ENCODE results near the gene RASD1.

Gene RASD1

DNA sequence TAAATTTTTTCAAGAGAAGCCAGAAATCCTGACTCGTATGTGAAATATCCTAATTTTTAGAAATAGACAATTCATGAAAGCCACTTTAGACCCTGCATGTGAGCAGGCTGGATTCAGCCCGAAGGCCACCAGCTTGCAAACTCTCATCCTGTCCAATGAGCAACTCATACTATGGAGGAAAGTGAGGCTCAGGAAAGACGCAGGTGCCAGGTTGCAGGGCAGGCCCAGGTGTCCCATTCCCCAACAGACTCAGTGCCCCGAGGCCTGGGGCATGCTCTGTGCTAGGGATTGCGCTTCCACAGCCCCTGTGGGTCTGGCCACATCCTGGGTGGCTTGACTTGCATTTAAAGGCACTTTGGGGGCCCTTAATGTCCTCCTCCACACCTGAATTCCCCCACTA lies 16.7 kb upstream of the RASD1 start:
- Histone ChIP-seq H4K91ac (ENCODE audit: low read depth, low read length) (no peak overlapping the region), H3K9me3 (ENCODE audit: insufficient read depth, low read depth, low read length) (peaks cover 4% of the 10 kb centered on the region), H3K4me3 (ENCODE audit: low read depth, low read length) (no peak overlapping the region), H3K14ac (ENCODE audit: low read length) (no peak overlapping the region), H2AK5ac (ENCODE audit: low read length) (no peak overlapping the region), H2BK5ac (ENCODE audit: low read depth, low read length, poor library complexity) (no peak overlapping the region), H3K79me1 (ENCODE audit: low read length) (no peaks in the 10 kb centered on the region), H3K27ac (ENCODE audit: low read depth, low read length) (no peak overlapping the region), H2BK12ac (ENCODE audit: low read length) (no peak overlapping the region), H3K9ac (ENCODE audit: low read length) (no peak overlapping the region), H4K8ac (ENCODE audit: low read depth, low read length) (no peak overlapping the region), H3K4ac (ENCODE audit: low read depth, low read length) (no peak overlapping the region), H4K12ac (ENCODE audit: low read depth, low read length) (no peak overlapping the region), H2BK120ac (ENCODE audit: insufficient read depth, low read length, poor library complexity) (no peak overlapping the region), H3K18ac (ENCODE audit: low read length) (no peak overlapping the region), H3K79me2 (ENCODE audit: control insufficient read depth, insufficient read depth, low read length, poor library complexity) (no peaks in the 10 kb centered on the region), H3K36me3 (ENCODE audit: control insufficient read depth in 1 of 2, insufficient read depth in 2 of 2, low read length in 2 of 2) (no peaks in the 10 kb centered on the region), H3K4me2 (ENCODE audit: low read length) (no peak overlapping the region), H3K4me1 (ENCODE audit: control insufficient read depth in 1 of 2, insufficient read depth in 2 of 2, low read length in 2 of 2) (peaks cover 3 to 15% of the 10 kb centered on the region in 2 experiments), H3K23ac (ENCODE audit: low read length) (no peak overlapping the region), H3K27me3 (ENCODE audit: insufficient read depth, low read length) (no peaks in the 10 kb centered on the region), H2AFZ (ENCODE audit: insufficient read depth, low read length, poor library complexity) (no peak overlapping the region)
- DNase-seq: no peak
- no CpG with 5 or more reads among the region's 5 CpGs for WGBS (ENCODE audit: extremely low coverage, insufficient coverage, insufficient read length)

GRCh38 chr17:17511881-17512858 lies 16.0 kb upstream of the RASD1 start:
- H4K8ac ChIP-seq (ENCODE audit: low read depth, low read length): no peak overlapping the region
- no peaks in the 10 kb centered on the region for H3K36me3 ChIP-seq (ENCODE audit: control insufficient read depth in 1 of 2, insufficient read depth in 2 of 2, low read length in 2 of 2)

GRCh38 chr17:17511293-17511741 lies 15.1 kb upstream of the RASD1 start:
- Histone ChIP-seq H3K18ac (ENCODE audit: low read length) (no peak overlapping the region), H2AFZ (ENCODE audit: insufficient read depth, low read length, poor library complexity) (no peak overlapping the region), H2BK12ac (ENCODE audit: low read length) (no peak overlapping the region), H3K4ac (ENCODE audit: low read depth, low read length) (no peak overlapping the region), H4K8ac (ENCODE audit: low read depth, low read length) (no peak overlapping the region), H3K79me2 (ENCODE audit: control insufficient read depth, insufficient read depth, low read length, poor library complexity) (no peaks in the 10 kb centered on the region), H2AK5ac (ENCODE audit: low read length) (no peak overlapping the region), H3K36me3 (ENCODE audit: control insufficient read depth in 1 of 2, insufficient read depth in 2 of 2, low read length in 2 of 2) (no peaks in the 10 kb centered on the region), H3K27me3 (ENCODE audit: insufficient read depth, low read length) (no peaks in the 10 kb centered on the region), H3K4me3 (ENCODE audit: low read depth, low read length) (no peak overlapping the region), H2BK5ac (ENCODE audit: low read depth, low read length, poor library complexity) (no peak overlapping the region), H3K23ac (ENCODE audit: low read length) (no peak overlapping the region), H3K4me2 (ENCODE audit: low read length) (no peak overlapping the region), H4K91ac (ENCODE audit: low read depth, low read length) (no peak overlapping the region), H3K79me1 (ENCODE audit: low read length) (no peaks in the 10 kb centered on the region), H3K9ac (ENCODE audit: low read length) (no peak overlapping the region), H3K9me3 (ENCODE audit: insufficient read depth, low read depth, low read length) (peaks cover 4% of the 10 kb centered on the region), H3K4me1 (ENCODE audit: control insufficient read depth in 1 of 2, insufficient read depth in 2 of 2, low read length in 2 of 2) (peaks cover 3 to 15% of the 10 kb centered on the region in 2 experiments), H3K14ac (ENCODE audit: low read length) (no peak overlapping the region), H2BK120ac (ENCODE audit: insufficient read depth, low read length, poor library complexity) (no peak overlapping the region), H3K27ac (ENCODE audit: low read depth, low read length) (no peak overlapping the region), H4K12ac (ENCODE audit: low read depth, low read length) (no peak overlapping the region)
- no CpG with 5 or more reads among the region's 12 CpGs for WGBS (ENCODE audit: extremely low coverage, insufficient coverage, insufficient read length)
- DNase-seq: no peak

More at GRCh38 chr17:17511881-17512858, 16.0 kb upstream of the RASD1 start:
- H4K91ac ChIP-seq (ENCODE audit: low read depth, low read length): no peak overlapping the region
- peak; percentile 12 to 14 for DNase-seq
- no peak overlapping the region for H3K27ac ChIP-seq (ENCODE audit: low read depth, low read length)
- H2BK120ac ChIP-seq (ENCODE audit: insufficient read depth, low read length, poor library complexity): no peak overlapping the region
- H2BK5ac ChIP-seq (ENCODE audit: low read depth, low read length, poor library complexity): no peak overlapping the region
- no peak overlapping the region for H3K23ac ChIP-seq (ENCODE audit: low read length)
- H3K4ac ChIP-seq (ENCODE audit: low read depth, low read length): no peak overlapping the region
- H3K18ac ChIP-seq (ENCODE audit: low read length): no peak overlapping the region
- no peak overlapping the region for H3K9ac ChIP-seq (ENCODE audit: low read length)
- H3K79me2 ChIP-seq (ENCODE audit: control insufficient read depth, insufficient read depth, low read length, poor library complexity): no peaks in the 10 kb centered on the region
- no peak overlapping the region for H2AK5ac ChIP-seq (ENCODE audit: low read length)
- H4K12ac ChIP-seq (ENCODE audit: low read depth, low read length): no peak overlapping the region
- H3K9me3 ChIP-seq (ENCODE audit: insufficient read depth, low read depth, low read length): peaks cover 4% of the 10 kb centered on the region
- WGBS (ENCODE audit: extremely low coverage, insufficient coverage, insufficient read length): no CpG with 5 or more reads among the region's 29 CpGs
- peaks cover 3 to 15% of the 10 kb centered on the region in 2 experiments for H3K4me1 ChIP-seq (ENCODE audit: control insufficient read depth in 1 of 2, insufficient read depth in 2 of 2, low read length in 2 of 2)
- no peak overlapping the region for H3K14ac ChIP-seq (ENCODE audit: low read length)
- no peaks in the 10 kb centered on the region for H3K27me3 ChIP-seq (ENCODE audit: insufficient read depth, low read length)
- H3K4me2 ChIP-seq (ENCODE audit: low read length): no peak overlapping the region
- H3K79me1 ChIP-seq (ENCODE audit: low read length): no peaks in the 10 kb centered on the region
- no peak overlapping the region for H2AFZ ChIP-seq (ENCODE audit: insufficient read depth, low read length, poor library complexity)
- no peak overlapping the region for H2BK12ac ChIP-seq (ENCODE audit: low read length)
- H3K4me3 ChIP-seq (ENCODE audit: low read depth, low read length): no peak overlapping the region

GRCh38 chr17:17510456-17511292 lies 14.5 kb upstream of the RASD1 start:
- Histone ChIP-seq H2BK12ac (ENCODE audit: low read length) (no peak overlapping the region), H3K23ac (ENCODE audit: low read length) (no peak overlapping the region), H3K4ac (ENCODE audit: low read depth, low read length) (no peak overlapping the region), H2BK5ac (ENCODE audit: low read depth, low read length, poor library complexity) (no peak overlapping the region), H4K91ac (ENCODE audit: low read depth, low read length) (no peak overlapping the region), H3K14ac (ENCODE audit: low read length) (no peak overlapping the region), H3K9ac (ENCODE audit: low read length) (no peak overlapping the region), H3K4me3 (ENCODE audit: low read depth, low read length) (no peak overlapping the region), H3K36me3 (ENCODE audit: control insufficient read depth in 1 of 2, insufficient read depth in 2 of 2, low read length in 2 of 2) (no peaks in the 10 kb centered on the region), H2BK120ac (ENCODE audit: insufficient read depth, low read length, poor library complexity) (no peak overlapping the region), H3K27ac (ENCODE audit: low read depth, low read length) (no peak overlapping the region), H3K9me3 (ENCODE audit: insufficient read depth, low read depth, low read length) (peaks cover 4% of the 10 kb centered on the region), H3K79me1 (ENCODE audit: low read length) (no peaks in the 10 kb centered on the region), H3K27me3 (ENCODE audit: insufficient read depth, low read length) (no peaks in the 10 kb centered on the region), H3K79me2 (ENCODE audit: control insufficient read depth, insufficient read depth, low read length, poor library complexity) (no peaks in the 10 kb centered on the region), H3K4me2 (ENCODE audit: low read length) (no peak overlapping the region), H4K8ac (ENCODE audit: low read depth, low read length) (no peak overlapping the region), H4K12ac (ENCODE audit: low read depth, low read length) (no peak overlapping the region), H2AK5ac (ENCODE audit: low read length) (no peak overlapping the region), H2AFZ (ENCODE audit: insufficient read depth, low read length, poor library complexity) (no peak overlapping the region), H3K4me1 (ENCODE audit: control insufficient read depth in 1 of 2, insufficient read depth in 2 of 2, low read length in 2 of 2) (peaks cover 3 to 12% of the 10 kb centered on the region in 2 experiments), H3K18ac (ENCODE audit: low read length) (no peak overlapping the region)
- DNase-seq: no peak
- no CpG with 5 or more reads among the region's 20 CpGs for WGBS (ENCODE audit: extremely low coverage, insufficient coverage, insufficient read length)

All from trophoblast cell (in vitro differentiated cells and primary cell).